Measurements from ENCODE around the gene GPR176. TPM values are rescaled to one million over a fixed set of nuclear protein-coding genes. Genes with fewer than 3 reads are reported as not detected.

GPR176 gene
- total and polyA plus RNA-seq, 9 donors = 0.68 to 8.5 (median 1.8) TPM

DNA sequence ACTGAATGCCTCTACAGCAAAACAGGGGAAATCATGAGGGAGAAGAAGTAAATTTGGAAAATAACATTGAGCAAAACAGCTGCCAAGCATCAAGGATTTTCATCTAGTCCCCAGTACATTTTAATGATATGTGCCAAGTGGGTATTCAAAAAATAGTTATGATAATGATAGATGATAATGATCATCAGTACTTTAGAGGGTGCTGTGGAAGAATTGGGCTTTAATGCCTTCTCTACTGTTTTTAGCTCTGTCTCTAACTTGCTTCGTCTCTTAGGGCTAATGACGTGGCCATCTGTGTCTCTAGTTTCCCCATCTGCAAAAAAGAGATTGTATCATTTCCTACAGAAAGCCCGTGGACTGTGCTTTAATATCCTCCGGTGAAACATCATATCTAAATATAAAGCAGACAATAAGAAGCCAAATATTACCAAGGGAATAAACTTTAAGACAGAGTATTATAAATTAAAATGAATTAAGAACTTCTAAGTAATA, 127.2 kb downstream of the GPR176 start:
- H3K4me3 ChIP-seq = no peak overlapping the region
- no peaks in the 10 kb centered on the region for H3K27me3 ChIP-seq
- no peak for TF ChIP-seq POLR2A (IDR thresholded peaks at IDR 0.05)
- no peak for TF ChIP-seq EP300 (IDR thresholded peaks at IDR 0.05)
- TF ChIP-seq, protein P1, sequence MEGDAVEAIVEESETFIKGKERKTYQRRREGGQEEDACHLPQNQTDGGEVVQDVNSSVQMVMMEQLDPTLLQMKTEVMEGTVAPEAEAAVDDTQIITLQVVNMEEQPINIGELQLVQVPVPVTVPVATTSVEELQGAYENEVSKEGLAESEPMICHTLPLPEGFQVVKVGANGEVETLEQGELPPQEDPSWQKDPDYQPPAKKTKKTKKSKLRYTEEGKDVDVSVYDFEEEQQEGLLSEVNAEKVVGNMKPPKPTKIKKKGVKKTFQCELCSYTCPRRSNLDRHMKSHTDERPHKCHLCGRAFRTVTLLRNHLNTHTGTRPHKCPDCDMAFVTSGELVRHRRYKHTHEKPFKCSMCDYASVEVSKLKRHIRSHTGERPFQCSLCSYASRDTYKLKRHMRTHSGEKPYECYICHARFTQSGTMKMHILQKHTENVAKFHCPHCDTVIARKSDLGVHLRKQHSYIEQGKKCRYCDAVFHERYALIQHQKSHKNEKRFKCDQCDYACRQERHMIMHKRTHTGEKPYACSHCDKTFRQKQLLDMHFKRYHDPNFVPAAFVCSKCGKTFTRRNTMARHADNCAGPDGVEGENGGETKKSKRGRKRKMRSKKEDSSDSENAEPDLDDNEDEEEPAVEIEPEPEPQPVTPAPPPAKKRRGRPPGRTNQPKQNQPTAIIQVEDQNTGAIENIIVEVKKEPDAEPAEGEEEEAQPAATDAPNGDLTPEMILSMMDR (IDR thresholded peaks at IDR 0.05) = no peak
- no peaks in the 10 kb centered on the region for H3K36me3 ChIP-seq
- H3K27ac ChIP-seq = no peak overlapping the region
- 48 to 53% (median 50%) methylated on average over 4 of the region's 4 CpGs for WGBS, 3 donors
- intact Hi-C loops (cut with DNase I) = no loop called here
- DNase-seq = no peak
- no peaks in the 10 kb centered on the region for H3K4me1 ChIP-seq (ENCODE audit: insufficient read depth)
- no peaks in the 10 kb centered on the region for H3K9me3 ChIP-seq

DNA sequence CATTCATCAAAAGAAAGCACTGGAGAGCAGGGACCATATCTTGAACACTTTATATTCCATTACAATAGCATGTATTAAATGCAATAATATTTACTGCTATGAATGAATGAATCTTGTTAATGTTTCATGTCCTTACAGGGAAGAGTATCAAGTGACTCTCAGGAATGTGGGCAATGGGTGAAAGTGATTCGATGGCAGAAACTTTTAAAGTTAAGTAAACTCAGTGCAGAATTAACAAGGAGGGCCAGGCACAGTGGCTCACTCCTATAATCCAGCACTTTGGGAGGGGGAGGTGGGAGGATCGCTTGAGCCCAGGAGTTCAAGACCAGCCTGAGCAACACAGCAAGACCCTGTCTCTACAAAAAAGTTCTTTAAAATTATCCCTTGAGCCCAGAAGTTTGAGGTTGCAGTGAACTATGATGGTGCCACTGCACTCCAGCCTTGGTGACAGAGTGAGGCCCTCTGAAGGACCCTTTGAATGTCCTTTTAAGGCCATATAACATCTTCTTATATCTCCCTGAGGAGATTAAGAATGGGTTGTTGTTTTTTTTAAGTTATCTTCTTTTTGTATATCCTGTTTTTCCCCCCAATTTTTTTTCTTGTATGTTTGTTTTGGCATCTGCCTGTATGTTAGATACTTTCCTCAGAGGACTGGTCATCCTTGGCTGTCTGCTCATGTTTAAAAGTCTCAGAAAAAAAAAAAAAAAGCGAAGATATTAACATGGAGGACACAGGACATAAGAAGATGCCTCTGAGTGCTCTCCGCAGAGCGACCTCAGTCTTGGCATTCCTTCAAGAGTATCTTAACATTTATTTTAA, 127.8 kb downstream of the GPR176 start:
- Histone ChIP-seq H3K4me3 (no peak overlapping the region), H3K36me3 (no peaks in the 10 kb centered on the region), H3K9me3 (no peaks in the 10 kb centered on the region), H3K27me3 (no peaks in the 10 kb centered on the region), H3K4me1 (ENCODE audit: insufficient read depth) (no peaks in the 10 kb centered on the region), H3K27ac (no peak overlapping the region)
- DNase-seq = no peak
- intact Hi-C loops (cut with DNase I) = no loop called here
- TF ChIP-seq EP300 (IDR thresholded peaks at IDR 0.05) = no peak
- TF ChIP-seq POLR2A (IDR thresholded peaks at IDR 0.05) = no peak
- WGBS, 3 donors = 55 to 68% (median 61%) methylated on average over 5 of the region's 5 CpGs

DNA sequence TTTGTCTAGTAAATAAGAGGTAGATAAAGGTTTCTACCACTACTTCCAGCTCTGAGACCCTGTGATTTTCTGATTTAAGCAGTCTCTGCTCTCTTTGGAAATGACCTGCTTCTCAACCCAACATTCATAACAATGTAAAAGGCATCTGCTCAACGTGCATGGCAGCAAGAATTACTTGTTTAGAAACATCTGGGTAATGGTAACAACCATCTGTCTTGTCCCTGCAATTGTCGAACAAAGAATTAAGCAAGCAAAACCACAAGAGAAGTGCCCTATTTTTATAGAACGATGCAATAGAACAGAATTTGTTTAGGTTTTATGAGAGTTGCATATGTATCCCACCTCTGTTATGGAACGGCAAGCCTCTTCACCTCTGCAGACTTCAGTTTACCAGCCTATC, 130.3 kb downstream of the GPR176 start:
- no peak for DNase-seq
- intact Hi-C loops (cut with DNase I) = loop anchor here in 2 of 4 donors (5.0 to 10.0 kb wide), 2 partner anchors 185 to 188 kb away; no protein-coding TSS in a partner anchor
- TF ChIP-seq EP300 (IDR thresholded peaks at IDR 0.05) = no peak
- TF ChIP-seq POLR2A (IDR thresholded peaks at IDR 0.05) = no peak
- TF ChIP-seq, protein P1 (IDR thresholded peaks at IDR 0.05) = no peak
- no peaks in the 10 kb centered on the region for H3K4me1 ChIP-seq (ENCODE audit: insufficient read depth)
- H3K27me3 ChIP-seq = no peaks in the 10 kb centered on the region
- no peak overlapping the region for H3K4me3 ChIP-seq
- no peaks in the 10 kb centered on the region for H3K9me3 ChIP-seq
- WGBS, 3 donors = 68 to 69% (median 69%) methylated on average over 4 of the region's 4 CpGs
- no peaks in the 10 kb centered on the region for H3K36me3 ChIP-seq
- H3K27ac ChIP-seq = no peak overlapping the region

DNA sequence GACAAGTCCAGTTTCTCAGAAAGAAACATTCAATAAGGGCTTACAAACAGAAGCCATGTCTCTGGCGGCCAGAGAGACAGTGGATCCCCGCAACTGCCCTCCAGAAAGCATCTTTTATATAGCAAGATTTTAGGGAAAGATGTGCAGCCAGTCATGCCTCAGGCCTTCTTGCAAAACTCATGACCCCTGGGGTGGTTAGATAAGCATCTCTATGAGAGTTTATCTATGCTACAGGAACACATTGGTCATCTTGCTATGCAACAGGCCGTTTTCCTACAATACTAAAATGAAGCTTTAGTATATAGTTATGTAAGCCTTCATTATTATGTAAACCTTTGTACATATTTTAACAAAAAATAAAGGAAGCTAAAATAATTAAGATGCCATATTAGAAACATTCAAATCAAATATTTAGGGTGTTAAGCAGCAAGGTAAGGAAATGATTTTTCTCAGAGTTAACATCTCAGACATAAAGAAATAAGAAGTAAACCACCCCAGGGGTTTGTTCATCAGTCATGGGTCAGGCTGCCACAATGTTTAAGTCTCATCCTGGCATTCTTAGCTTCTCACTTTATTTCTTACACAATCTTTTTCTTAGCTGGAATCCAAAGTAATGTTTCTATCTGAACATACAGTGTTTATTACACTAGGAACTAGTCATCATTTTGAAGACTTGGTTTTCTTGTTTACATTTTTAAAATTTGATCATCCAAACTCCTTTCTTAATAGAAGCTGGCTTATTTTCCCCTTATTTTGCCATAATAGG, 131.1 kb downstream of the GPR176 start:
- Histone ChIP-seq H3K4me3 (no peak overlapping the region), H3K4me1 (ENCODE audit: insufficient read depth) (peaks cover 1% of the 10 kb centered on the region), H3K9me3 (no peaks in the 10 kb centered on the region), H3K36me3 (no peaks in the 10 kb centered on the region), H3K27me3 (no peaks in the 10 kb centered on the region), H3K27ac (no peak overlapping the region)
- 69 to 79% (median 75%) methylated on average over 3 of the region's 3 CpGs for WGBS, 3 donors
- DNase-seq = no peak
- intact Hi-C loops (cut with DNase I) = loop anchor here in 2 of 4 donors (5.0 to 10.0 kb wide), 2 partner anchors 186 to 188 kb away; no protein-coding TSS in a partner anchor
- no peak for TF ChIP-seq EP300 (IDR thresholded peaks at IDR 0.05)
- TF ChIP-seq, protein P1 (IDR thresholded peaks at IDR 0.05) = no peak
- no peak for TF ChIP-seq POLR2A (IDR thresholded peaks at IDR 0.05)

All from ovary (tissue), 9 donors.